C4-2B (cell line): Measurements from ENCODE around the gene WDR3.

ENCODE experiments used
- ZFX ChIP-seq: fragments of 450-650 bp; IDR thresholded peaks from 2 replicates; pipeline ENCODE4 v1.6.1; 2017
- TF ChIP-seq, protein P1 (sequence below): fragments of 450-650 bp; conservative IDR thresholded peaks from 2 replicates; pipeline ENCODE4 v1.5.1; 2017; ENCODE audit warnings: mild to moderate bottlenecking

DNA sequence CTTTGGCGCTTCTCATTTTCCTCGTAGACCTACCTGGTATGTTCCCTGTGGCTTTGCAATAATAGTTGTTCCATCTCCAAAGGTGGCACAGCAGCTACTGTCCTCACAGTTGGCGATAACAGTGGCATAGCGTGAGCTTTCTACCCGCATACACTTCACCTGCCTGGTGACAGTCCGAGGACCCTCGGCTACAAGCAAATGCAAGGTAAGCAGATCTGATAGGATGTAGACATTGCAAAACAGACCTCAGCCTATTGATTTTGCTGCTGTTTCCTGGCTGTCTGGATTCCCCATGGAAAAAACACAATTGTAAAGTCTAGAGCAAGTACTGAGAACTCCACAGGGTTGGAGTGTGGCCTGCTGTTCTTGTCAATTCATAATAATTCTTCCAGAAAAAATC, 78.5 kb downstream of the WDR3 start:
- TF ChIP-seq, protein P1, sequence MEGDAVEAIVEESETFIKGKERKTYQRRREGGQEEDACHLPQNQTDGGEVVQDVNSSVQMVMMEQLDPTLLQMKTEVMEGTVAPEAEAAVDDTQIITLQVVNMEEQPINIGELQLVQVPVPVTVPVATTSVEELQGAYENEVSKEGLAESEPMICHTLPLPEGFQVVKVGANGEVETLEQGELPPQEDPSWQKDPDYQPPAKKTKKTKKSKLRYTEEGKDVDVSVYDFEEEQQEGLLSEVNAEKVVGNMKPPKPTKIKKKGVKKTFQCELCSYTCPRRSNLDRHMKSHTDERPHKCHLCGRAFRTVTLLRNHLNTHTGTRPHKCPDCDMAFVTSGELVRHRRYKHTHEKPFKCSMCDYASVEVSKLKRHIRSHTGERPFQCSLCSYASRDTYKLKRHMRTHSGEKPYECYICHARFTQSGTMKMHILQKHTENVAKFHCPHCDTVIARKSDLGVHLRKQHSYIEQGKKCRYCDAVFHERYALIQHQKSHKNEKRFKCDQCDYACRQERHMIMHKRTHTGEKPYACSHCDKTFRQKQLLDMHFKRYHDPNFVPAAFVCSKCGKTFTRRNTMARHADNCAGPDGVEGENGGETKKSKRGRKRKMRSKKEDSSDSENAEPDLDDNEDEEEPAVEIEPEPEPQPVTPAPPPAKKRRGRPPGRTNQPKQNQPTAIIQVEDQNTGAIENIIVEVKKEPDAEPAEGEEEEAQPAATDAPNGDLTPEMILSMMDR: no peak
- TF ChIP-seq ZFX: no peak
